GM23248 (cell line): Measurements from ENCODE around the gene KRTAP13-1. TPM values are rescaled to one million over a fixed set of nuclear protein-coding genes. Genes with fewer than 3 reads are reported as not detected.

Experiments
- DNase-seq: peaks from one replicate; pipeline ENCODE4 v3.0.0-alpha.2; 2015
- H2AFZ ChIP-seq: fragments of 200-600 bp; sonication (generic); 2 replicates; pipeline ENCODE4 v1.6.1; 2016; ENCODE audit warnings: antibody characterized with exemption
- H3F3A ChIP-seq: fragments of 200-600 bp; sonication (generic); 2 replicates; pipeline ENCODE4 v1.6.1; 2016; ENCODE audit warnings: mild to moderate bottlenecking, antibody characterized with exemption, mixed run types; ENCODE audit not compliant: insufficient read depth
- H3K27ac ChIP-seq: fragments of 200-600 bp; sonication (generic); 2 replicates; pipeline ENCODE4 v1.5.1; 2016; ENCODE audit warnings: mild to moderate bottlenecking
- H3K27me3 ChIP-seq: fragments of 200-600 bp; sonication (generic); replicated peaks from 2 replicates; pipeline ENCODE4 v1.6.1; 2016; ENCODE audit warnings: mild to moderate bottlenecking; ENCODE audit not compliant: insufficient read depth
- H3K36me3 ChIP-seq: fragments of 200-600 bp; sonication (generic); 2 replicates; pipeline ENCODE4 v1.6.1; 2016; ENCODE audit warnings: low read depth, mild to moderate bottlenecking
- H3K4me1 ChIP-seq: fragments of 200-600 bp; sonication (generic); 2 replicates; pipeline ENCODE4 v1.6.1; 2016; ENCODE audit warnings: mild to moderate bottlenecking; ENCODE audit not compliant: insufficient read depth
- H3K4me2 ChIP-seq: fragments of 200-600 bp; sonication (generic); one replicate; pipeline ENCODE4 v1.6.1; 2016; ENCODE audit warnings: mild to moderate bottlenecking; ENCODE audit not compliant: unreplicated experiment
- H3K4me3 ChIP-seq: fragments of 200-600 bp; sonication (generic); 2 replicates; pipeline ENCODE4 v1.5.1; 2016; ENCODE audit warnings: mild to moderate bottlenecking
- H3K79me2 ChIP-seq: fragments of 200-600 bp; sonication (generic); 2 replicates; pipeline ENCODE4 v1.6.1; 2016; ENCODE audit warnings: mild to moderate bottlenecking; ENCODE audit not compliant: insufficient read depth
- H3K9ac ChIP-seq: fragments of 200-600 bp; sonication (generic); 2 replicates; pipeline ENCODE4 v1.6.1; 2016; ENCODE audit warnings: mild to moderate bottlenecking
- H3K9me2 ChIP-seq: fragments of 200-600 bp; sonication (generic); 2 replicates; pipeline ENCODE4 v1.6.1; 2016; ENCODE audit warnings: mixed run types, mild to moderate bottlenecking, moderate library complexity; ENCODE audit not compliant: insufficient read depth
- H3K9me3 ChIP-seq: fragments of 200-600 bp; sonication (generic); one replicate; pipeline ENCODE4 v1.6.1; 2017; ENCODE audit warnings: low read depth
- H4K20me1 ChIP-seq: fragments of 200-600 bp; sonication (generic); 2 replicates; pipeline ENCODE4 v1.6.0; 2016; ENCODE audit not compliant: insufficient read depth
- EZH2 ChIP-seq: fragments of 200-600 bp; sonication (generic); IDR thresholded peaks from 2 replicates; pipeline ENCODE4 v1.6.1; 2018; ENCODE audit warnings: antibody characterized with exemption, mild to moderate bottlenecking; ENCODE audit not compliant: insufficient read depth, poor library complexity, severe bottlenecking
- EZH2phosphoT487 ChIP-seq: fragments of 200-600 bp; sonication (generic); IDR thresholded peaks from 2 replicates; pipeline ENCODE4 v1.6.1; 2018; ENCODE audit warnings: antibody characterized with exemption, moderate library complexity, mild to moderate bottlenecking, low read depth; ENCODE audit not compliant: insufficient read depth
- WGBS, 2 experiments: methylation state at CpG; one replicate each; pipeline ENCODE4 v1.1.6; 2015 to 2017; ENCODE audit warnings: low lambda C conversion rate in 2 of 2, low coverage in 1 of 2; ENCODE audit errors: missing lambda C conversion rate in 2 of 2; 5-methylcytosine and 5-hydroxymethylcytosine counted together
- in situ Hi-C: fragments of 300-500 bp; cut with MboI; formaldehyde crosslinking; loops from 2 replicates; pipeline ENCODE4 v1.15.0; 2020
- polyA plus RNA-seq: library from polyadenylated mRNA; unstranded; fragments of >200 nt; fragmentation: Nextera tagmentation; extraction: Ambion mirVana; gene quantifications from 2 replicates; pipeline ENCODE4 v1.2.1, GENCODE V29; 2016
- total RNA-seq: library from RNA; depleted of rRNA; stranded (reverse); fragments of >200 nt; shearing (Covaris generic); gene quantifications from 2 replicates; pipeline ENCODE4 v1.2.3, GENCODE V29; 2014

The KRTAP13-1 gene
- total and polyA plus RNA-seq, 2 experiments from 2014 or later = not detected

- Histone ChIP-seq H3K9me2 (no peaks in the 10 kb centered on the region), H4K20me1 (no peaks in the 10 kb centered on the region), H3K4me2 (no peak overlapping the region), H2AFZ (no peak overlapping the region), H3K4me3 (no peak overlapping the region), H3K4me1 (no peaks in the 10 kb centered on the region), H3K27ac (no peak overlapping the region), H3K36me3 (no peaks in the 10 kb centered on the region), H3K79me2 (no peaks in the 10 kb centered on the region), H3F3A (no peaks in the 10 kb centered on the region), H3K9ac (no peak overlapping the region), H3K27me3 (no peaks in the 10 kb centered on the region), H3K9me3 (no peaks in the 10 kb centered on the region)
- no peak for DNase-seq
- TF ChIP-seq EZH2phosphoT487 = no peak
- TF ChIP-seq EZH2 = no peak
- in situ Hi-C loops = no loop called here
- 8 to 16% methylated on average over 1 of the region's 1 CpG for WGBS, 2 experiments
Observed at GRCh38 chr21:30354308-30355005, 41.4 kb upstream of the KRTAP13-1 start.

GRCh38 chr21:30355906-30356305 lies 39.9 kb upstream of the KRTAP13-1 start:
- no peaks in the 10 kb centered on the region for H3K9me2 ChIP-seq
- H3K4me2 ChIP-seq = no peak overlapping the region
- no peak overlapping the region for H3K27ac ChIP-seq
- TF ChIP-seq EZH2phosphoT487 (no peak), EZH2 (no peak)
- H3K4me1 ChIP-seq = no peaks in the 10 kb centered on the region
- no peak overlapping the region for H3K9ac ChIP-seq
- no peaks in the 10 kb centered on the region for H3K79me2 ChIP-seq
- no peaks in the 10 kb centered on the region for H3F3A ChIP-seq
- in situ Hi-C loops = no loop called here
- H3K9me3 ChIP-seq = no peaks in the 10 kb centered on the region
- H3K27me3 ChIP-seq = no peaks in the 10 kb centered on the region
- no peak for DNase-seq
- no peak overlapping the region for H2AFZ ChIP-seq
- H3K4me3 ChIP-seq = no peak overlapping the region
- 4 to 6% methylated on average over 3 of the region's 3 CpGs for WGBS, 2 experiments
- no peaks in the 10 kb centered on the region for H3K36me3 ChIP-seq
- H4K20me1 ChIP-seq = no peaks in the 10 kb centered on the region

GRCh38 chr21:30372139-30372770 lies 23.6 kb upstream of the KRTAP13-1 start, which contains the start of gene KRTAP13-2:
Gene KRTAP13-2, minus strand, starts transcription at chr21:30372271. Its CDS starts 58 bp downstream, at chr21:30372213.
- Histone ChIP-seq H2AFZ (no peak within 1 kb of the TSS), H3K9ac (no peak within 1 kb of the TSS), H3K9me2 (no peaks in the 10 kb centered on the region), H3K79me2 (no peaks in the 10 kb centered on the region), H3K27me3 (no peaks in the 10 kb centered on the region), H3K4me3 (no peak within 1 kb of the TSS), H3K27ac (no peak within 1 kb of the TSS), H4K20me1 (no peaks in the 10 kb centered on the region), H3F3A (no peaks in the 10 kb centered on the region), H3K9me3 (no peaks in the 10 kb centered on the region), H3K36me3 (no peaks in the 10 kb centered on the region), H3K4me2 (no peak within 1 kb of the TSS), H3K4me1 (no peaks in the 10 kb centered on the region)
- TF ChIP-seq EZH2 = no peak
- TF ChIP-seq EZH2phosphoT487 = no peak
- in situ Hi-C loops = no loop called here
- DNase-seq = no peak
- WGBS, 2 experiments = 25 to 28% methylated on average over 5 of the region's 5 CpGs

GRCh38 chr21:30382201-30382600 lies 13.6 kb upstream of the KRTAP13-1 start:
- Histone ChIP-seq H3K9me3 (no peaks in the 10 kb centered on the region), H3K4me3 (no peak overlapping the region), H3K4me1 (no peaks in the 10 kb centered on the region), H3K27me3 (no peaks in the 10 kb centered on the region), H2AFZ (no peak overlapping the region), H3K27ac (no peak overlapping the region), H3K9me2 (no peaks in the 10 kb centered on the region), H3K79me2 (no peaks in the 10 kb centered on the region), H3K36me3 (no peaks in the 10 kb centered on the region), H3F3A (no peaks in the 10 kb centered on the region), H4K20me1 (no peaks in the 10 kb centered on the region), H3K9ac (no peak overlapping the region), H3K4me2 (no peak overlapping the region)
- no peak for DNase-seq
- no peak for TF ChIP-seq EZH2phosphoT487
- no peak for TF ChIP-seq EZH2
- 0 to 2% methylated on average over 1 of the region's 1 CpG for WGBS, 2 experiments
- in situ Hi-C loops = no loop called here
